Ramos (cell line): ENCODE data around the gene ZNF468.
"Not testable (repeated sequence)": the region's sequence is repeated elsewhere in the genome, so short reads cannot be mapped to it uniquely, and the experiment has no call there.

Experiments
- in situ Hi-C: fragments of 300-500 bp; cut with MboI; formaldehyde crosslinking; loops from one replicate; pipeline ENCODE4 v1.14.3; 2022; ENCODE audit warnings: low sequenced_read_pairs; ENCODE audit not compliant: unreplicated experiment

ZNF468 gene

GRCh38 chr19:52857378-52858191 is at the start of gene ZNF468:
Gene ZNF468 (minus strand): TSS chr19:52857619. CDS start chr19:52854272, 3,347 bp downstream.
- in situ Hi-C loops: loop anchor here (5.0 kb wide), 1 partner anchor 85 kb away; no protein-coding TSS in a partner anchor

- in situ Hi-C loops: not testable (repeated sequence)
Observed at GRCh38 chr19:52904052-52904780, 46.8 kb upstream of the ZNF468 start.

GRCh38 chr19:52901842-52902241 is 44.4 kb upstream of the ZNF468 start:
- in situ Hi-C loops: no loop called here

GRCh38 chr19:52898596-52898995 is 41.2 kb upstream of the ZNF468 start:
- in situ Hi-C loops: not testable (repeated sequence)

GRCh38 chr19:52898101-52898500 is 40.7 kb upstream of the ZNF468 start:
- in situ Hi-C loops: no loop called here

- in situ Hi-C loops: no loop called here
Observed at GRCh38 chr19:52897138-52897935, 39.9 kb upstream of the ZNF468 start, which contains the start of gene ZNF320. Gene ZNF320 (minus strand): TSS chr19:52897635. CDS start chr19:52890255, 7,380 bp downstream.

- in situ Hi-C loops: no loop called here
Observed at GRCh38 chr19:52896431-52897137, 39.2 kb upstream of the ZNF468 start.

- in situ Hi-C loops: no loop called here
Observed at GRCh38 chr19:52891336-52891735, 33.9 kb upstream of the ZNF468 start.

- in situ Hi-C loops: no loop called here
Observed at GRCh38 chr19:52889931-52890330, 32.5 kb upstream of the ZNF468 start.

GRCh38 chr19:52889076-52889475 is 31.7 kb upstream of the ZNF468 start:
- in situ Hi-C loops: no loop called here

GRCh38 chr19:52880895-52881389 is 23.5 kb upstream of the ZNF468 start:
- in situ Hi-C loops: no loop called here

GRCh38 chr19:52872996-52873395 is 15.6 kb upstream of the ZNF468 start:
- in situ Hi-C loops: not testable (repeated sequence)

GRCh38 chr19:52871466-52871865 is 14.0 kb upstream of the ZNF468 start:
- in situ Hi-C loops: no loop called here

- in situ Hi-C loops: not testable (repeated sequence)
Observed at GRCh38 chr19:52868031-52868430, 10.6 kb upstream of the ZNF468 start.

- in situ Hi-C loops: loop anchor here (5.0 kb wide), 1 partner anchor 86 kb away; no protein-coding TSS in a partner anchor
Observed at GRCh38 chr19:52856540-52857377, 660 bp downstream of the ZNF468 start.

GRCh38 chr19:52847352-52847751 is 10.1 kb downstream of the ZNF468 start:
- in situ Hi-C loops: not testable (repeated sequence)

GRCh38 chr19:52840825-52841465 is 16.5 kb downstream of the ZNF468 start:
- in situ Hi-C loops: not testable (repeated sequence)

- in situ Hi-C loops: not testable (repeated sequence)
Observed at GRCh38 chr19:52834289-52834688, 23.1 kb downstream of the ZNF468 start.
